ENCODE measurements around the gene SUPT5H.

The SUPT5H gene

DNA sequence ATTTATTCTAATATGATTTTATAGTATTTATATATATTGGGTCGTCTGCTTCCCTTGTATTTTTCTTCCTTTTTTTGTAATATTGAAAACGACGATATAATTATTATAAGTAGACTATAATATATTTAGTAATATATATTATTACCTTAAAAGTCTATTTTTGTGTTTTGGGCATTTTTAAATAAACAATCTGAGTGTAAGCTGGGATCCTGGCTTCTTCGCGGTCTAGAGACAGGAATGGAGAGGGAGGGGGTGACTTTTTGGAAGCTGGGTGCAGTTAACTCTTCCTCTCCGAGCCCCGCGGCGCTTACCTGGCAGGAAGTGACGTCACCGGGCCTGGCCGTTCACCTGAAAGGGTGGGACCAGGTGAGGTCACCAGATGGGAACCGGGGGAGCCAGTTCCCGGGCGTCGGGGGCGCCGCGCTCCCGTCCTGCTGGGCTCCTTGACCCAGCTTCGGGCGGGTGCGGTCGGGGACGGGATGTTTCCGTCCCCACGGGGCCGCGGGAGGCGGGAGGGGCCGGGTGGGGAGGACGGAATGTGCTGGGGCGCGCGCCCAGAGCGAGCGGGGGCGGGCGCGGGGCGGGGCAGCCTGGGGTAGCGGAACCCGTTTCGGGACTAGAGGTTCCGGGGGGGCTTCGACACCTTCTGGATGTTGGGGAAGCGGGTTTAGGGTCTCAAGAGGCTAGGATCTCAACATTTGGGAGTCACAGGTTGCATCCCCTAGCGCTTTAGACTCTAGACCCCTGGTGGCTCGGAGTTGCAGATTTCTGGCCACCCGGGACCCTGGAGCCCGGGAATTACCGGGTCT is 36.0 kb upstream of the SUPT5H start:
- peak; percentile 62 for DNase-seq (ENCODE audit: low spot score)

DNA sequence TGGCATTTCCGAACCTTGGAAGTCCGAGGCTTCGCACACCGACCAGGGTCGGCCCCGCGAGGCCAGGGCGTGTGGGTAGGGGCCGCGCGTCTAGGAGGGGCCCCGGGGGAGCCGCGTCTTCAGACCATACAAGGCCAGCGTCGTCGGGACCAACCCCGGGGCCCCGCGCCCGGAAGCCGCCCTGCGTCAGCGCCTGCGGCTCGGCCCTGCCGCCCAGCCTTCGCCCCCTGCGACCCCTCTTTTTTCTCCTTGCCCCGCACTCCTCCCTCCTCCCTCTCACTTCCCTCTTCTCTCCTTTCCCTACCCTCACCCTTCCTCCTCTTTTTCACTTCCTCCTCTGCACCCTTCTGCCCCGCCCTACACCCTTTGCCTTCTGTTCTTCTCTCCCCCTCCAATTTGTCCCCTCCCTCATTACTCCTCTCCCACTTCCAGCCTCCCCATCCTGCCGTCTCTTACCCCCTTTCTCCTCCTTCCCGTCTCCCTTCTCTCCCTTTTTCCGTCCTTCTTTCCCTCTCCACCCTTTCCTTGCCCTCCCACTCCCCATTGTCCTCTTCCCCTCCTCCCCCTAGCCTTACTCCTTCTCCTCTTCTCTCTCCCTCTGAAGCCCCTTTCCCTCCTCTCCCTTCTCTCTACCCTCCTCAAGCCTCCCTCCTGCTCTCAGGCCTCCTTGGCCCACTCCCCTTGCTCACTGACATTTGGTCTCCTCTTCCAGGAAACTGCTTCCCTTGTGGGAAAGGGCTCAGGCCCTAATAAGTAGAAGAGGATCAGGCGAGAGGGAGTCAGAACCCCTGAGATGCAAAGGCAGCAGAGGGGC is 35.2 kb upstream of the SUPT5H start:
- peak; percentile 13 for DNase-seq (ENCODE audit: low spot score)

DNA sequence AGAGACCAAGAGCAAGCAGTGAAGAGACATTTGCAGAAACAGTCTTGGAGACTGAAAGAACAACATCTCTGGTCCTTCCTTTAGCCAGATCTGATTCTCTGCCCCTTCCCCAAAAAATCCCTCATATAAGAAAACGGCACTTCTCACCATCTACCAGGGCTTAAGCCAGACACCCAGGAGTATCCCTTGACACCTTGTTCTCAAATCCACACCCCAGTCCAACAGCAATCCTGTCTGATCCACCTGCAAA is 34.6 kb upstream of the SUPT5H start:
- DNase-seq (ENCODE audit: low spot score), result peak; percentile 11

DNA sequence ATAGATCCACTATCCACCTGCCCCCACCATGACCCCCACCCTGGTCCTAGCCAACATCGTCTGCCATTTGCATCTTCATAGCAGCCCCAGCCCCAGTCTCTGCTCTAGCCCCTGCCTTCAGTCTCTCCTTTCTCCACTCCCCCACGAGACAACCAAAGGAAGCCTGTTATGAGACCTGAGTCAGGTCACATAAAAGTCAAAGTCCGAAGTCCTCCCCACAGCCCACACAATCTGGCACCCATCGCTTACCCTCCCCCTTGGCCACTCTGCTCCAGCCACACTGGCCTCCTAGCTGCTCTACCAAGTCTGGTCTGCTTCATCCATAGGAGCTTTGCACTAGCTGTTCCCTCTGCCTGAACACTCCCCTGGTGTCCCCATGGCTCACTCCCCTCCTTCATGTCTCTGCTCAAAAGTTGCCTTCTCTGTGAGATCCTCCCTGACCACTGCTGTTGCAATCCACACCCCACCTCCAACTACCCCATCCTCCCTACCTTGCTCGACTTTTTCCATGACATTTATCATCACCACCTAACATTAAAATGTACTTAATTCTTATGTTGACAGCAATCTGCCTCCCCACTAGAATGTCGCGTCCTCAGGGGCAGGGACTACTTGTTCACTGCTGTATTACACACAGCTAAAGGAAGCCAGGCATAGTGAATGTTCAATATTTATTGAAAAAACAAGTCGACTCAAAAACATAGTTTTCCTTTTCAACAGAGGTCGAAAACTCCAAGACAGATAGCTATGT is 34.1 kb upstream of the SUPT5H start:
- DNase-seq (ENCODE audit: low spot score), result no peak

DNA sequence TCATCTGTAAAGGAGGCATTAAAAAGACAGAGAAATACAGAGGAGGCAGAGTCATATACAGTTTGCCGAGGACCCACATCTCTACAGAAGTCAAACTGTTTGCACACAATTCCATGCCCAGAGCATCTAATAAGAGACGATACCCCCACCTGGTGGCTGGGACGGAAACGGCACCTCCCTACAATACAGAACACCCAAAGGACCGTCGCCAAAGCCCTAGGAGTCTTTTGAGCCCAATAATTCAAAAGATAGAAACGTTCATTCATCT is 33.6 kb upstream of the SUPT5H start:
- DNase-seq (ENCODE audit: low spot score), result peak; percentile 93

DNA sequence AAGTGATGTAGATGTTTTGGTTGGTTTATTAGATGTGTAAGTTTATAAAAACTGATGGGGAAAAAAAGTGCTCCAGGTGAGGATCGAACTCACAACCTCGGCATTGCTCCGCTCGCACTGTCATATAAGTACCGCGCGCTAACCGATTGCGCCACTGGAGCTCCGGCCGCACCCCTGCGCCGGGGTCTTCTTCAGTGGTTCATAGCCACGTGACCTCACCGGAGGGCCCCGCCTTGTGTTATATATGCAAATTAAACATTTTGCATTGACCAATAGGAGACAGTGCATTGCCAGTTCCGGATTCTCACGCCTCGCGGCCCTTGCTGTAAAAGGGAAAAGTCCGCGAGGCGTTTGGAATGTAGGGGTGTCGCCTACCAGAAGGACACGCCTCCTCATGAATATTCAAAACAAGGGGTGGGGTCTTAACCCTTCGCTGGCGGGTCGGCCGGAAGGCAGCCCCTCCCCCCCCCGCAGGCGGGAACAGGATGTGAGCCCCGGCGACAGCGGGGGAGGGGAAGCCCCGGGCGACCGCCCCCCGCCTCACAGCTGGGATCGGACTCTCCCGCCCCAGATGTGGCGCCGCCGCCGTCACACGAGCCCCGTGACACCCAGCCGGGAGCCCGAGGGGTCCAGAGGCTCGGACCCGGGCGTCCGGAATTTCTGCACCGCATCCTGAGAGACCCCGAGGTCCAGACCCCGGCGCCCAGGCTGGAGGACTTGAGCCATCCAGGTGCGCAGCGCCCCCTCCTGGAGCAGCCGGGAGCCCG is 33.1 kb upstream of the SUPT5H start, which contains the start of gene PLEKHG2:
Gene PLEKHG2 (plus strand): TSS at position 570 of the 767 bp plus-strand sequence. CDS start 1,418 bp downstream, outside the sequence.
- DNase-seq (ENCODE audit: low spot score), result peak; percentile 95

DNA sequence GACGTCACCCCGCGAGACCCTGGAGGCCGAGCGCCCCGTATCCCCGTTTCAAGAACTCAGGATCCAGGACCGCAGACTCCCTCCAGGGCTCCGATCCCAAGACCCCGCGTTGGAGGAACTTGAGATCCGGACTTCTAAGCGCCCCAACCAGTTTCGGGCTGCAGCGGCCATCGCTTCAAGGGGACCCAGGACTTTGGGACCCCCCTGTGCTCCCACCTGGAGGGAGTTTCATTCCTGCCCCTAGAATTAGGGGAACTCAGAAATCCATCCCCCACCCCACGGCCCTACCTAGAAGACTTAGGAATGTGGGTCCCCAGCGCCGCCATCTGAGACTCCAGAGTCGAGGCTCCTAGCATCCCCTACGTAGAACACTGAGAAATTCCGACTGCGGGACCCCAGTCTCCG is 32.5 kb upstream of the SUPT5H start:
- no peak for DNase-seq (ENCODE audit: low spot score)

DNA sequence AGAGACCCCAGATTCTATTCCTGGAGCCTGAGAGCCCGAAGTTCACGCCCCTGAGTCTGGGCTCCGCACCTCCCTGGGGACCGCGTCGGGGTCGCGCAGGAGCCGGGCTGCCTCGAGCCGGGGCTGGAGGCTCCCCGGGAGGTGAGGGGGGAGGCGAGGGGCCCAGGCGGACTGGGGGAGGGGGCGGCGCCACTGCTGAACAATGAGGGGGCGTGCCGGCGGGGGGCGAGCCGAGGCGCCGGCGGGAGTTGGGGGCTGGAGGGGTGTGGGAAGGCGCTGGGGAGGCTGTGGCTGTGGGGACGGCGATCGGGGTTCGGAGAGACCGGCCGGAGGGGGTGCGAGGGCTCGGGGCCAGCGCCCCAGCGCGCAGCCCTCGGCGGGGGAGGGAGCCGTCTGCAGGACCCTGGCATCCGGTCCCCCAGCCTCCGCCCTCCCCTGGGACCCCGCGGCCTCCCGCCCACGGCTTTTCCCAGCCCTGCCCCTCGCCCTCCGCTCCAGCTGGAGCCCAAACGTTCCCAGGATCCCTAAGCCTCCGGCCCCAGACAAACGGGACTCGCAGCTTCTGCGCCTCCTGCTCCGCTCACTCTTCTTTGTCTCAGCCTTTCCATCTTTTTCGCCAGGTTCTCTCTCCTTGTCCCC is 32.0 kb upstream of the SUPT5H start:
- no peak for DNase-seq (ENCODE audit: low spot score)

DNA sequence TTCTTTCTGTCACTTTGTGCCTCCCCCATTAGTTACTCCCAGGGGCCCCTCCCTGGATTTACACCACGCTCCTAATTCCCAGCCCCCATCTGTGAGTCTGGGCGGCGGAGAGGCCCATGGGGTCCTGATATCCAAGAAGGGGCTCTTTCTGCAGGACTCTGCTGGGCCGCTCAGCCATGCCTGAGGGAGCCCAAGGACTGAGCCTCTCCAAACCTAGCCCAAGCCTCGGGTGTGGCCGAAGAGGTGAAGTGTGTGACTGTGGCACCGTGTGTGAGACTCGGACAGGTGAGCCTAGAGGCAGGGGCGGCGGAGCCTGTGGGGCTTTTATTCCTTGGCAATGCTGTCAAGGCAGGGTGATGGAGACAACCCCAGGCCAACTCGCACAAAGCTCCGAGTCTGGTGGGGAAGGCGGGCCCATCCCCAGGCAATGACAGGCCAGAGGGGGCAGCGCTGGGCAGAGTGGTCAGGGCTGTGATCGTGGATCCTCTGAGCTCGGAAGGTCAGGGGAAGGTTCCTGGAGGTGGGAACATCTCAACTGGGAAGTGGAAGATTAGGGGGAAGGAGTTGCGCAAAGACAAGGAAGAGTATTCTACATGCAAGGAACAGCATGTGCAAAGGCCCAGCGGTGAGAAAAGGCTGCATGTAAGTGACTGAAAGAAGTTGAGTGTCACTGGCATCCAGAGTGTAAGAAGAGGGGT is 31.3 kb upstream of the SUPT5H start:
- DNase-seq (ENCODE audit: low spot score), result no peak

DNA sequence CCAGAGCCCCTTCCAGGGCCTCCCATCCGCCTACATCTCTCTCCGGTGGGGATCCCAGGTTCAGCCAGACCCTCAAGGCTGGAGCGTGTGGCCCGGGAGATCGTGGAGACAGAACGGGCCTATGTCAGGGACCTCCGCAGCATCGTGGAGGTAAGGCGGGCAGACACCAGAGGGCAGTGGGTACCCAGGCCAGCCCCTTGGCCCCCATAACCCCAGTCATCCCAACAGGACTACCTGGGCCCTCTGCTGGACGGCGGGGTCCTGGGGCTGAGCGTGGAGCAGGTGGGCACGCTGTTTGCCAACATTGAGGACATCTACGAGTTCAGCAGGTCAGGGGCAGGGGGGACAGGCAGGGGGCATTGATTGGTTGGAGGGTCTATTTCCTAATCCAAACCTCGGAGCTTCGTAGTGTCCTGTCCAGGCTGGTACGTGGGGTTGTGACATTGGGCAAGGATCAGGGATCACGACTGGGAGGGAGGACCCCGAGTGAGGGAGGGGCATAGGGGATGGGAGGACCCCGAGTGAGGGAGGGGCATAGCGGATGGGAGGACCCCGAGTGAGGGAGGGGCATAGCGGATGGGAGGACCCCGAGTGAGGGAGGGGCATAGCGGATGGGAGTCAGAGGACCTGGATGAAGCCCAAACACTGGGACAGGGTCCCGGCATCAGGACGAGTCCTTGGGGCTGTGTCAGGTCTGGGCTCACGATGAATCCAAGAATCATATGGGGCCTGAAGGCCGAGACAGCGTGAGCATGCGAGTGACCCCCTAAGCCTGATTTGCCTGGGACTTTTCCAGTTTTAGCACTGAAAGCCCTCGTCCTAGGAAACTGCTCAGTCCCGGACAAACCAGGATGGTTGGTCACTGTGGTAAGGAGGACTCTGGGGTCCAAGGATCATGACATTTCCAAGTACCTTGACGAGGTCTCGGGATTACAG is 30.0 kb upstream of the SUPT5H start:
- no peak for DNase-seq (ENCODE audit: low spot score)

DNA sequence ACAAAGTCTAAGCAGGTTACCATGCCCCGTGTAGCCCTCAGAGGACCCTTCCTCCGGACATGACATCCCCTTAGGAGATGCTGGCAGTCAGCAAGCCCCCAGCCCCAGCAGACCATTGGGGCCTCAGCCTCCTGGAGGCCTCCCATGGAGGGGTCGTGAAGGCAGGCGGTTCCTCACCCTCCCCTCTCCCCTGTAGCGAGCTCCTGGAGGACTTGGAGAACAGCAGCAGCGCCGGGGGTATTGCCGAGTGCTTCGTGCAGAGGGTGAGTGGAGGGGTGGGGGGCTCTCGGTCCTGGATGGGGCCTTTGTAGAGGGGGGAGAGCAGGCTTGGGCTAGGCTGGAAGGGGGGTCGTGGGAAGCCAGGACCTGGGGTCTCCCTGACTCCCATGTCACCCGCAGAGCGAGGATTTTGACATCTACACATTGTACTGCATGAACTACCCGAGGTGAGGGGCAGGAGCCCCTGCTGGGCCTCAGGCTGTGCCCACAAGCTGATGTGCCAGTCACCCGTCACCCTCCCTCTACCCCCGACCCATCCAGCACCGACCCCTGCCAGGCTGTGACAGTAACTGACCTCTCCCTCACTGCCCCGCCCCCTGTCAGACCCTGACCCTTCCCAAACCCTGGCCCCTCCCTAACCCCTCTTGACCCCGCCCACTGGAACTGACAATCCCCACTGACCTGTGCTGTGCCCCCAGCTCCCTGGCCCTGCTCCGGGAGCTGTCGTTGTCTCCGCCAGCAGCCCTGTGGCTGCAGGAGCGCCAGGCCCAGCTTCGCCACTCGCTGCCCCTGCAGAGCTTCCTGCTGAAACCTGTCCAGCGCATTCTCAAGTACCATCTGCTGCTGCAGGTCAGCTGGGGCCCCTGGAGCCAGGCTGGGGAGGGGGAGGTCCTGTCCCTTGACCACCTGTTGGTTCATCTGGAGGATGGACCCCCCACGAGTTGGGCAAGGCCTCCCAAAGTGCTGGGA is 28.9 kb upstream of the SUPT5H start:
- DNase-seq (ENCODE audit: low spot score), result no peak

DNA sequence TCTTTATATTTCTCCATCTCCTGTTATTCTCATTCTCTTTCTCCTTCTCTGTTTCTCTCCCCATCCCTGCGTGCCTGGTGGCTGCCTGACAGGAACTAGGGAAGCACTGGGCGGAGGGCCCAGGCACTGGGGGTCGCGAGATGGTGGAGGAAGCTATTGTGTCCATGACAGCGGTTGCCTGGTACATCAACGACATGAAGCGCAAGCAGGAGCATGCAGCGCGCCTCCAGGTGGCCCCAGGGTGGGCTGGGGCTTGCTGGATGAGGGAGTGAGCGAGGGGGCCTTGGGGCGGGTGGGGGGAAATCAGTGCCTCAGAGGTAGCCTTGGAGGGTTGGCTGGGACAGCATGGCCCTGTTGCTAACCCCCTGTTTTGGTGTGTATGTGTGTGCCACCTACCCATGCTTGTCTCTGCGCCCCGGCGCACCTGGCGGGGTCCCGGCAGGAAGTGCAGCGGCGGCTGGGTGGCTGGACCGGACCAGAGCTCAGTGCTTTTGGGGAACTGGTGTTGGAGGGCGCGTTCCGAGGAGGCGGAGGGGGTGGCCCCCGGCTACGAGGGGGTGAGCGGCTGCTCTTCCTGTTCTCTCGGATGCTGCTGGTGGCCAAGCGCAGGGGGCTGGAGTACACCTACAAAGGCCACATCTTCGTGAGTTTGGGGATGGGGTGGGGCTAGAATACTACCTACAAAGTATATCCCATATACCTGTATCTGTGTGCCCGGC is 27.8 kb upstream of the SUPT5H start:
- no peak for DNase-seq (ENCODE audit: low spot score)

DNA sequence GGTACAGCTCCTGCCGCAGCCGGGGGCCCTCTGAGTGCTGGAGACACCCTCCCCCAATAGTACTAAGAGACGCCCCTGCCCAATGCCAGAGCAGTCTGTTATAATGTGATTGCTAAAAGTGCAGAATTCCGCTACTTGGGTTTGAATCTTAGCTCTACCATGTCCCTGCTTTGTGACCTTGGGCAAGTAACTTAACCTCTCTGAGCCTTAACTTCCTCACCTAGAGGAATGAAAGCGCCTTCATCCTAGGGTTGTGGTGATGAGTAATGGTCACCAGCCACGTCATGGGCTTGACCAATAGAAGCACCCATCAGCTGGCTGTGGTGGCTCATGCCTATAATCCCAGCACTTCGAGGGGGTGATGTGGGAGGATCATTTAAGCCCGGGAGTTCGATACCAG is 26.4 kb upstream of the SUPT5H start:
- no peak for DNase-seq (ENCODE audit: low spot score)

DNA sequence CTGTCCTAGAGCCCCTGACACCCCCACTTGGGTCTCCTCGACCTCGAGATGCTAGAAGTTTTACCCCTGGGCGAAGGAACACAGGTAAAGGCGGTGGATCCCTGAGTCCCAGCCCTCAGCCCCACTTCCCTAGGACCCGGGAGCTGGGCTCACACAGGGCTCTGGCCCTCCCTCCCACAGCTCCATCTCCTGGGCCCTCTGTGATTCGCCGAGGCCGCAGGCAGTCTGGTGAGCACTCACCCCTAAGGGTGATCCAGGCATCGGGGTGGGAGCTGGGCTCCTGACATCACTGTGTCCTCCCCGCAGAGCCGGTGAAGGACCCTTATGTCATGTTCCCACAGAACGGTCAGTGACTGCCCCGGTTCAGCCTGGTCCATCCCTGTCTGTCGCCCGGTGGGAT is 24.6 kb upstream of the SUPT5H start:
- DNase-seq (ENCODE audit: low spot score), result no peak

DNA sequence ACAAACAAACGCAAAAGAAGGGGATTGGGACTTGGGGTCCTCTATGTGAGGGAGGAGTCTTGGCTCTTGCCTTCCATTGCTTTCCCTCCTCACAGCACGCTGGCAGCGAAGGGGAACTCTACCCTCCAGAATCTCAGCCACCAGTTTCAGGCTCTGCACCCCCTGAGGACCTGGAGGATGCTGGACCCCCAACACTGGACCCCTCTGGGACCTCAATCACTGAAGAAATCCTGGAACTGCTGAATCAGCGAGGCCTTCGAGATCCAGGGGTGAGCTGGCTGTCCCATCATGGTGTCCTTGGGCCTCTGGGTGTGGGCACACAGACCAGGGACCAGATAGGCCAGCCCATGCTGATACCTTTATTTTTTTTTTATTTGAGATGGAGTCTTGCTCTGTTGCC is 23.4 kb upstream of the SUPT5H start:
- DNase-seq (ENCODE audit: low spot score), result no peak

DNA sequence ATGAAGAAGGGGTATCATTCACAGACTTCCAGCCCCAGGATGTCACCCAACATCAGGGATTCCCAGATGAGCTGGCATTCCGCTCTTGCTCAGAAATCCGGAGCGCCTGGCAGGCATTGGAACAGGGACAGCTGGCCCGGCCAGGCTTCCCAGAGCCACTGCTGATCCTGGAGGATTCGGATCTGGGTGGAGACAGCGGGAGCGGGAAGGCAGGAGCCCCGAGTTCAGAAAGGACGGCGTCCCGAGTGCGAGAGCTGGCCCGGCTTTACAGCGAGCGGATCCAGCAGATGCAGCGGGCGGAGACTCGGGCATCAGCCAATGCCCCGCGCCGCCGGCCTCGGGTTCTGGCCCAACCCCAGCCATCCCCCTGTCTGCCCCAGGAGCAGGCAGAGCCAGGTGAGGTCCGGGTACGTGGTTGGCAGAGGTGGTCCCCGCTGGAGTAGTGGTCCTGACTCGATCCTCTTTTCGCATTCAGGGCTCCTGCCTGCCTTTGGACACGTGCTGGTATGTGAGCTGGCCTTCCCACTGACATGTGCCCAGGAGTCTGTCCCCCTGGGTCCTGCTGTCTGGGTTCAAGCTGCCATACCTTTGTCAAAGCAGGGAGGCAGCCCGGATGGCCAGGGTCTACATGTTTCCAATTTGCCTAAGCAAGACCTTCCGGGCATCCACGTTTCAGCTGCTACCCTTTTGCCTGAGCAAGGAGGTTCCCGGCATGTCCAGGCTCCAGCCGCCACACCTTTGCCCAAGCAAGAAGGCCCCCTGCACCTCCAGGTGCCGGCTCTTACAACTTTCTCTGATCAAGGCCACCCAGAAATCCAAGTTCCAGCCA is 21.9 kb upstream of the SUPT5H start:
- DNase-seq (ENCODE audit: low spot score), result no peak

DNA sequence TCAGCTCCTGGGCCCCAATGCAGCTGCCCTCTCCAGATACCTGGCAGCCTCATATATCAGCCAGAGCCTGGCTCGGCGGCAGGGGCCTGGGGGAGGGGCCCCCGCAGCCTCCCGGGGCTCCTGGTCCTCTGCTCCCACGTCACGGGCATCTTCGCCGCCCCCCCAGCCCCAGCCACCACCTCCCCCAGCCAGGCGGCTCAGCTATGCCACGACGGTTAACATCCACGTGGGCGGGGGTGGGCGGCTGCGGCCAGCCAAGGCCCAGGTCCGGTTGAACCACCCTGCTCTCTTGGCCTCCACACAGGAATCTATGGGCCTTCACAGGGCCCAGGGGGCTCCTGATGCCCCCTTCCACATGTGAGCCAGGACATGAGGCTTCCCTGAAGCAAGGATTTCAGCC is 20.4 kb upstream of the SUPT5H start:
- no peak for DNase-seq (ENCODE audit: low spot score)
